Astrocyte of the spinal cord (primary cell): Measurements from ENCODE around the gene PTPRD.

Source experiments
- DNase-seq: peaks from one replicate; pipeline ENCODE4 v3.0.0; 2011; ENCODE audit warnings: low read depth, low spot score
- H3K4me3 ChIP-seq: 2 replicates; pipeline ENCODE4 v1.5.1; 2011; ENCODE audit warnings: low read depth, mild to moderate bottlenecking, low read length, moderate library complexity
- in situ Hi-C: cut with HindIII; loops from 2 replicates; pipeline ENCODE4 v1.10.0; 2017; ENCODE audit warnings: low sequenced_read_pairs
- TF ChIP-seq, protein P1 (sequence below): IDR thresholded peaks from 2 replicates; pipeline ENCODE4 v1.5.1; 2012; ENCODE audit warnings: low read depth, mild to moderate bottlenecking, low read length, inconsistent platforms

The PTPRD gene

DNA sequence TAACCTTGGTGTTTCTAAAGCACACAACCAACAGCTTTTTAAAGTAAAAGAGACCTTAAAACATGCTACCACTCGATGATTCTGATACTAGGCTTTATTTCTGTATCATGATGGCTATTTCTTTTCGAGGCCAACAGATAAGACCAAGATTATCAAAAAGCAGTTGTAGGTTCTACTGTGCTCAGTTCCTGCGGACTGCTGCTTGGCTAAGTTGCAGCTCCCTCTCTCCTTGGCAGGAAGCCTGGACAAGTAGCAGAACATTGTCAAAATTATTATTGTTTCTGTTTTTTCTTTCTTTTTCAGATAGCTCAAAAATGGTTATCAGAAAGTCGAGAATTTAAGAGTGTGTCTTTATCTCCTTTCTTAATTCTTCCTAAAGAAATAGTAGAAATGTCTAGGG lies 607.6 kb downstream of the PTPRD start:
- TF ChIP-seq, protein P1, sequence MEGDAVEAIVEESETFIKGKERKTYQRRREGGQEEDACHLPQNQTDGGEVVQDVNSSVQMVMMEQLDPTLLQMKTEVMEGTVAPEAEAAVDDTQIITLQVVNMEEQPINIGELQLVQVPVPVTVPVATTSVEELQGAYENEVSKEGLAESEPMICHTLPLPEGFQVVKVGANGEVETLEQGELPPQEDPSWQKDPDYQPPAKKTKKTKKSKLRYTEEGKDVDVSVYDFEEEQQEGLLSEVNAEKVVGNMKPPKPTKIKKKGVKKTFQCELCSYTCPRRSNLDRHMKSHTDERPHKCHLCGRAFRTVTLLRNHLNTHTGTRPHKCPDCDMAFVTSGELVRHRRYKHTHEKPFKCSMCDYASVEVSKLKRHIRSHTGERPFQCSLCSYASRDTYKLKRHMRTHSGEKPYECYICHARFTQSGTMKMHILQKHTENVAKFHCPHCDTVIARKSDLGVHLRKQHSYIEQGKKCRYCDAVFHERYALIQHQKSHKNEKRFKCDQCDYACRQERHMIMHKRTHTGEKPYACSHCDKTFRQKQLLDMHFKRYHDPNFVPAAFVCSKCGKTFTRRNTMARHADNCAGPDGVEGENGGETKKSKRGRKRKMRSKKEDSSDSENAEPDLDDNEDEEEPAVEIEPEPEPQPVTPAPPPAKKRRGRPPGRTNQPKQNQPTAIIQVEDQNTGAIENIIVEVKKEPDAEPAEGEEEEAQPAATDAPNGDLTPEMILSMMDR: no peak
- DNase-seq: no peak
- in situ Hi-C loops: no loop called here

DNA sequence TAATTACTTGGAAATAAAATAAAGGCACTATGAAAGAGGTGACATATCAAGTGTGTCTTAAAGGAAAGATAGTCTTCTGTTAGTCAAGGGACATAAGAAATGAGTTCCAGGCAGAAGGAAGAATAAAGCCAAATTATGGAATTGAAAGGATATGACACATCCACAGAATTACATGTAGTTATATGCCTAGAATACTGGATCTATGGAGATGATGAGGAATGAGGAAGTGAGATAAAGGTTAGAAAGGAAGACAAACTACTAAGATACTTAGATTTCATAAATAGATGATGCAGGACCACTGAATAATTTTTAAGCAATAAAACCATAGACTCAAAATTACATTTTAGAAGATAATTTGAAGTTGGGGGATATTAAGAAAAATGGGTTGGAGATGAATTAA lies 609.8 kb downstream of the PTPRD start:
- no peak overlapping the region for H3K4me3 ChIP-seq
- in situ Hi-C loops: no loop called here
- TF ChIP-seq, protein P1: no peak
- no peak for DNase-seq

More for the DNA sequence above, 607.6 kb downstream of the PTPRD start:
- no peak overlapping the region for H3K4me3 ChIP-seq

DNA sequence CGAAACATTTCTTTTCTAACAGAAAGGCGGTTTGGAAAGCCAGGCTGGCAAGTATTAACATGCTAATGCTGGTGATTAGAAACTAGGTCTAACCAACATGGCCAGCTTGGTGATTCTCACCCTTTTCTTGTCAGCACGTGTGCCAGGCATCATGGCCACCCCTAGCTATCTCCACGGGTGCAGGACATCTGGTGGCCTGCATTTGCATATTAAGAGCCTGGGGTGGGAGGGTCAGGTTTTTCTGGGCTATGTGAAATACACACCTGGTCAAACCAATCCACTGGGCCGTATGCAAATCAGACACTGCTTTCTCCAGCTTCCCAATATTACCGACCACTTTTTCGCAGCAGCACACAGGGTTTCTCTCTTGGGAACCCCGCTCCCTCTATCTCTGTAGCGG lies 612.1 kb downstream of the PTPRD start:
- no peak overlapping the region for H3K4me3 ChIP-seq
- TF ChIP-seq, protein P1: no peak
- DNase-seq: no peak
- in situ Hi-C loops: no loop called here

DNA sequence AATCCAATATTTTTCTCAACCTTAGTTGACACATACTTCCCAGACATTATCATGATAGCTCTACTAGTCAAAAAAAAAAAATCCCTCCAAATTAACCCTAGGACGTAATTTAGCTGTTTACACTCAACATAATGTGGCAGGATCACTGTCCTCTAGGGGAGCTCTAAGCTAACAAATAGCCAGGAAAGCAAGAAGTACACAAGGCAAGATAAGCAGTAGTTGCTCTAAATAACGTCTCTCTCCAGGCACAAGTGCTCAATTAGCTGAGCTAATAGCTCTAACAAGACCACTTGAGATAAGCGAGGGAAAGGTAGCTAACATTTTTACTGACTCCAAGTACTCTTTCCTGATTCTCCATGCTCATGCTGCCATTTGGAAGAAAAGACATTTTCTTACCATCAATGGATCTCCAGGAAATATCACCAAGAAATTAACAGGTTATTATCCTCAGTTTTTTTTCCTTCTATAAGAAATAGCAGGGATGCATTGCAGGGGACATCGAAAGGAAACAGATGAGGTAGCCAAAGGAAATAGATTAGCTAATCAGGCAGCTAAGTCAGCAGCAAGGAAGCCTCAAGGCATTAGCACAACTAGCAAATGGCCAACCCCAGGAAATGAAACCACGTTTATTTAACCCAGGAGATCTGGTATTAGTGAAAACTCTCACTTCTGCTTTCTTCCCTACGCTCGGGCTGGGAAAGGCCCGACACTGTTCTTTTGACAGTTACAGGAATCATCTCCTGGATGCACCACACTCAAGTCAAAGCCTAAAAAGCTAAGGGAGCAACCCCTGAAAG lies 614.1 kb downstream of the PTPRD start:
- TF ChIP-seq, protein P1: peak; percentile 17
- no peak overlapping the region for H3K4me3 ChIP-seq
- in situ Hi-C loops: no loop called here
- no peak for DNase-seq

DNA sequence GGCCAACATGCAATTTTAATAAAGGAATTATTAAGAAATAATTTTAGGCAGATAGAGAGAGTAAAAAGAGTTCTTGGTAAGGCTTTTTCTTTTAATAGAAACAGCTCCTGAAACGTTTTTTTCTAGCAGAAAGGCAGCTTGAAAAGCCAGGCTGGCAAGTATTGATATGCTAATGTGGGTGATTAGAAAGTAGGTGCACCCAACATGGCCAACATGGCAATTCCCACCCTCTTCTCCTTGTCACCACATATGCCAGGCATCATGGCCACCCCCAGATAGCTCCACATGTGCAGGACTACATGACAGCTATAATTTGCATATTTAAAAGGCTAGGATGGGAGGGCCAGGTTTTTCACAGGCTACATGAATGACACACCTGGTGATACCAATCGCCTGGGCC lies 615.2 kb downstream of the PTPRD start:
- TF ChIP-seq, protein P1: no peak
- no peak for DNase-seq
- H3K4me3 ChIP-seq: no peak overlapping the region
- in situ Hi-C loops: no loop called here

DNA sequence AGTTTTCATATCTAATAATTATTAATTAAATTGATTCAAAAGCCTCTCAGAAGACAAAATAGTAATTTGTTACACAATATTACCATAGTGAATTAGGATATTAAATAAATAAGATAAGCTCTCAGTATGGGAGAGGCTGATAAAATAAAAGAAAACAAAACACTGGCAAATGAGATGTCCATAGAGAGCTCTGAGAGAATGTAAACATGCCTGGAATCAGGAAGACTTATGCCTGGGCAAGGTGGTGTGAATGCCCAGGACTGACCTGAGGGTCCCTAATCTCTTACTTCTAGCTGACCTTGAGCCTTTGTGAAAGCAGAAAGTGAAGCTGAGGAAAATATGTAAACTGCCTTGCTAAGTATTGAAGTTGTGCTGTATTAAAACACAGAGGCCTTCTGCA lies 616.5 kb downstream of the PTPRD start:
- TF ChIP-seq, protein P1: no peak
- DNase-seq: no peak
- no peak overlapping the region for H3K4me3 ChIP-seq
- in situ Hi-C loops: no loop called here
